K562 (cell line): ENCODE measurements around the gene SAMD8. TPM values are rescaled to one million over a fixed set of nuclear protein-coding genes. Genes with fewer than 3 reads are reported as not detected.

ENCODE experiments used
- BACH1 ChIP-seq: fragments of 200-800 bp; sonication (Bioruptor generic); IDR thresholded peaks from 2 replicates; pipeline ENCODE4 v1.6.1; 2016; ENCODE audit warnings: missing genetic modification characterization, missing compliant biosample characterization
- DMBX1 ChIP-seq: fragments of 250-450 bp; sonication (Bioruptor Pico); IDR thresholded peaks from 2 replicates; pipeline ENCODE4 v1.8.0; 2022; ENCODE audit warnings: inconsistent platforms, mild to moderate bottlenecking, moderate library complexity, borderline replicate concordance
- HNRNPH1 ChIP-seq: fragments of 200-400 bp; formaldehyde crosslinking; optimal IDR thresholded peaks from 2 replicates; pipeline ENCODE3; 2017; ENCODE audit warnings: low read depth, mild to moderate bottlenecking, low read length, moderate library complexity
- HNRNPK ChIP-seq: fragments of 200-400 bp; formaldehyde crosslinking; IDR thresholded peaks from one replicate; pipeline ENCODE4 v1.6.1; 2018; ENCODE audit warnings: mild to moderate bottlenecking, low read depth, low read length; ENCODE audit not compliant: poor library complexity, severe bottlenecking
- KDM5B ChIP-seq: fragments of 200-600 bp; sonication (generic); IDR thresholded peaks from 2 replicates; pipeline ENCODE4 v1.6.1; 2012; ENCODE audit warnings: low read depth, mild to moderate bottlenecking, moderate library complexity, low read length, control low read depth, inconsistent platforms; ENCODE audit not compliant: insufficient replicate concordance
- LEF1 ChIP-seq: fragments of 450-650 bp; IDR thresholded peaks from 2 replicates; pipeline ENCODE4 v1.6.1; 2016; ENCODE audit warnings: mild to moderate bottlenecking
- MAX ChIP-seq: sonication (generic); formaldehyde crosslinking; IDR thresholded peaks from 2 replicates; pipeline ENCODE4 v1.9.0; 2022; ENCODE audit warnings: mild to moderate bottlenecking, missing genetic modification reagents
- MTA1 ChIP-seq: fragments of 450-650 bp; IDR thresholded peaks from 2 replicates; pipeline ENCODE4 v1.6.1; 2017; ENCODE audit warnings: borderline replicate concordance
- NCOA6 ChIP-seq: fragments of 450-650 bp; IDR thresholded peaks from 2 replicates; pipeline ENCODE4 v1.6.1; 2017; ENCODE audit warnings: mild to moderate bottlenecking
- POLR2A ChIP-seq: fragments of 450-650 bp; conservative IDR thresholded peaks from 2 replicates; pipeline ENCODE4 v1.6.1; 2016
- POLR3A ChIP-seq: IDR thresholded peaks from 2 replicates; pipeline ENCODE4 v1.6.1; 2011; ENCODE audit warnings: borderline replicate concordance, mild to moderate bottlenecking, moderate library complexity; ENCODE audit not compliant: insufficient read length, insufficient read depth; ENCODE audit errors: extremely low read depth
- REST ChIP-seq, 2 experiments: fragments of 450-650 bp; formaldehyde crosslinking in 1 of 2; IDR thresholded peaks; 2 replicates each; pipeline versions ENCODE4 v1.4.0 to v1.6.1; 2014 to 2020; ENCODE audit warnings: mild to moderate bottlenecking in 2 of 2, borderline replicate concordance in 1 of 2, low read depth in 1 of 2
- SMARCA4 ChIP-seq: fragments of 450-650 bp; IDR thresholded peaks from 2 replicates; pipeline ENCODE4 v1.6.1; 2016
- TFAP4 ChIP-seq: sonication (generic); formaldehyde crosslinking; IDR thresholded peaks from 2 replicates; pipeline ENCODE4 v1.8.0; 2022; ENCODE audit warnings: missing genetic modification reagents, mild to moderate bottlenecking, moderate library complexity, borderline replicate concordance
- USF2 ChIP-seq: sonication (generic); formaldehyde crosslinking; IDR thresholded peaks from 2 replicates; pipeline ENCODE4 v1.5.0; 2020; ENCODE audit warnings: missing genetic modification reagents
- polyA plus RNA-seq, 8 experiments: library from polyadenylated mRNA; depleted of rRNA in 4 of 8; stranded (reverse) in 5 of 8; unstranded in 3 of 8; fragments of >200 nt; fragmentation: Nextera tagmentation in 2 of 8; fragmentation: Illumina TruSeq in 1 of 8; extraction: Ambion mirVana in 2 of 8; extraction: Trizol in 1 of 8; gene quantifications; 2 replicates each; pipeline versions ENCODE4 v1.2.1 to v1.2.3, GENCODE V29; 2011 to 2014; ENCODE audit warnings: inconsistent platforms in 1 of 8, missing spikeins in 1 of 8
- total RNA-seq, 7 experiments: library from RNA; depleted of rRNA in 6 of 7; stranded (reverse); fragments of >200 nt in 6 of 7; fragmentation: Illumina TruSeq in 2 of 7; extraction: Trizol in 2 of 7; gene quantifications; 2 replicates each; pipeline versions ENCODE4 v1.2.1 to v1.2.3, GENCODE V29; 2011 to 2021; ENCODE audit warnings: low replicate concordance in 1 of 7

SAMD8 gene
- total and polyA plus RNA-seq, 9 of the 15 experiments (the other 6 are each of a cell fraction or from before 2014, with no cell fraction given) = 2.7 to 16.1 (median 6.2) TPM

GRCh38 chr10:75108684-75109458 is 2.6 kb upstream of the SAMD8 start (continued):
- TF ChIP-seq POLR3A = no peak
- TF ChIP-seq MAX (CRISPR knock-in tag) = peak; percentile 46; the same call in 1 of the 2 replicates
- peak; percentile 6; the same call in 1 of the 2 replicates for TF ChIP-seq MTA1
- peak; percentile 21; the same call in 1 of the 2 replicates for TF ChIP-seq DMBX1 (CRISPR knock-in tag)
- peak; percentile 71 for TF ChIP-seq POLR2A
- peak; percentile 70; the same call in 1 of the 2 replicates for TF ChIP-seq LEF1
- no peak for TF ChIP-seq NCOA6
- peak; percentile 51 for TF ChIP-seq SMARCA4
- TF ChIP-seq REST (IDR thresholded peaks at IDR 0.05; ENCODE audit: borderline replicate concordance) = peak; percentile 9; the same call in 1 of the 2 replicates
- no peak for TF ChIP-seq REST (CRISPR knock-in tag; IDR thresholded peaks at IDR 0.05; ENCODE audit: low read depth)
- TF ChIP-seq USF2 (CRISPR knock-in tag) = peak; percentile 58; the same call in 1 of the 2 replicates
- peak; percentile 64 for TF ChIP-seq KDM5B
- 0 out of 2 replicates have a peak, but pooled peaks have one; percentile 71 for TF ChIP-seq BACH1 (tag)
- no peak for TF ChIP-seq HNRNPK
- peak; percentile 65 for TF ChIP-seq TFAP4
- no peak for TF ChIP-seq HNRNPH1
